ENCODE data around the gene ARHGAP42. TPM values are rescaled to one million over a fixed set of nuclear protein-coding genes. Genes with fewer than 3 reads are reported as not detected.

ARHGAP42 gene
- total and polyA plus RNA-seq, 2 of the 4 experiments (the other 2 are of a cell fraction) = 2.9 to 7.3 TPM

GRCh38 chr11:100672498-100673033 is 14.5 kb upstream of the ARHGAP42 start:
- H2AK9ac ChIP-seq (replicated peaks; ENCODE audit: low read depth, low read length, poor library complexity) = no peak overlapping the region
- H2AFZ ChIP-seq (replicated peaks; ENCODE audit: low read length, poor library complexity) = no peak overlapping the region
- peak overlapping the region; percentile 78 for H2BK5ac ChIP-seq (ENCODE audit: low read depth, low read length, poor library complexity, severe bottlenecking)
- BruUV-seq (replicated peaks) = no TSS peak
- peak overlapping the region; percentile 90 for H2BK120ac ChIP-seq (ENCODE audit: low read depth, low read length)
- ATAC-seq (ENCODE audit: low read depth) = no peak
- no CpG with 5 or more reads among the region's 3 CpGs for WGBS, 2 experiments (ENCODE audit: extremely low coverage in 2 of 2, insufficient read length in 1 of 2)
- H3K27ac ChIP-seq (ENCODE audit: insufficient read depth, low read length) = no peak overlapping the region
- DNase-seq = no peak
- peak overlapping the region; percentile 80; the same call in 1 of the 2 replicates for H3K4me2 ChIP-seq (ENCODE audit: low read depth, low read length)
- no peaks in the 10 kb centered on the region for H3K9me3 ChIP-seq (ENCODE audit: control insufficient read depth, insufficient read depth, low read length)
- TF ChIP-seq POLR2A (IDR thresholded peaks at IDR 0.05; ENCODE audit: low read depth, low read length) (no peak), CTCF (conservative IDR thresholded peaks at IDR 0.05; ENCODE audit: low read depth, low read length) (no peak), RCOR1 (IDR thresholded peaks at IDR 0.05; ENCODE audit: insufficient replicate concordance, low read length) (no peak), ELK1 (IDR thresholded peaks at IDR 0.05; ENCODE audit: borderline replicate concordance, low read depth, low read length) (no peak), SMC3 (IDR thresholded peaks at IDR 0.05; ENCODE audit: low read depth, low read length) (no peak), MXI1 (IDR thresholded peaks at IDR 0.05; ENCODE audit: borderline replicate concordance, low read depth, low read length) (no peak), CEBPB (IDR thresholded peaks at IDR 0.05; ENCODE audit: low read depth, low read length) (no peak), BHLHE40 (IDR thresholded peaks at IDR 0.05; ENCODE audit: low read depth, low read length) (no peak), MAFK (IDR thresholded peaks at IDR 0.05; ENCODE audit: low read depth, low read length) (no peak)
- H3K4me1 ChIP-seq (ENCODE audit: control insufficient read depth, insufficient read depth, low read length) = peaks cover 6% of the 10 kb centered on the region
- H3K23ac ChIP-seq (ENCODE audit: low read depth, low read length) = peak overlapping the region; percentile 73
- H3K14ac ChIP-seq (replicated peaks; ENCODE audit: low read depth, low read length) = peak overlapping the region; percentile 89
- no peaks in the 10 kb centered on the region for H3K79me1 ChIP-seq (ENCODE audit: low read depth in 1 of 2, low read length in 2 of 2)
- no peaks in the 10 kb centered on the region for H4K20me1 ChIP-seq (ENCODE audit: insufficient read depth, low read length)
- H3K36me3 ChIP-seq (ENCODE audit: control insufficient read depth, insufficient read depth, low read length) = no peaks in the 10 kb centered on the region
- in situ Hi-C loops (cut with MboI; ENCODE audit: low sequenced_read_pairs) = no loop called here
- no peak overlapping the region for H2AK5ac ChIP-seq (ENCODE audit: low read depth, low read length)
- H4K5ac ChIP-seq (ENCODE audit: low read depth, low read length) = no peak overlapping the region; the same call in 1 of the 2 replicates
- H3K4ac ChIP-seq (ENCODE audit: low read depth, low read length) = peak overlapping the region; percentile 78
- peak overlapping the region; percentile 74; the same call in 1 of the 2 replicates for H3K18ac ChIP-seq (ENCODE audit: low read depth, low read length)
- H2BK20ac ChIP-seq (ENCODE audit: low read depth, low read length) = peak overlapping the region; percentile 96
- peak overlapping the region in 1 of 2 experiments; percentile 76; a peak in 2 of 4 replicates for H4K8ac ChIP-seq (ENCODE audit: low read depth in 2 of 2, low read length in 2 of 2)
- no peak overlapping the region for H3K56ac ChIP-seq (ENCODE audit: extremely low read depth, insufficient read depth, low read length)
- H4K91ac ChIP-seq (ENCODE audit: insufficient read depth, low read depth, low read length) = peak overlapping the region; percentile 76; the same call in 1 of the 2 replicates
- no peak overlapping the region for H3K4me3 ChIP-seq (ENCODE audit: insufficient read depth, low read depth, low read length)
- intact Hi-C loops (cut with micrococcal nuclease) = loop anchor here (5.0 kb wide), 1 partner anchor 35 kb away; no protein-coding TSS in a partner anchor
- peaks cover 9% of the 10 kb centered on the region for H3K9me1 ChIP-seq (ENCODE audit: insufficient read depth, low read length)
- H2BK15ac ChIP-seq (ENCODE audit: low read depth, low read length) = peak overlapping the region; percentile 90
- dilution Hi-C loops (cut with HindIII; ENCODE audit: low sequenced_read_pairs, unreplicated experiment) = no loop called here
- ChIA-PET POLR2A (ENCODE audit: unreplicated experiment) (no interaction called here), CTCF (no interaction called here)
- H3K9ac ChIP-seq (ENCODE audit: low read depth, low read length) = no peak overlapping the region
- no peaks in the 10 kb centered on the region for H3K27me3 ChIP-seq (ENCODE audit: control insufficient read depth, insufficient read depth, low read length)

All from IMR-90 (cell line).